ENCODE measurements around the gene FGF22. TPM values are rescaled to one million over a fixed set of nuclear protein-coding genes. Genes with fewer than 3 reads are reported as not detected.

FGF22 gene
- total RNA-seq, 1 donor from 2014 or later = 0.38 TPM

DNA sequence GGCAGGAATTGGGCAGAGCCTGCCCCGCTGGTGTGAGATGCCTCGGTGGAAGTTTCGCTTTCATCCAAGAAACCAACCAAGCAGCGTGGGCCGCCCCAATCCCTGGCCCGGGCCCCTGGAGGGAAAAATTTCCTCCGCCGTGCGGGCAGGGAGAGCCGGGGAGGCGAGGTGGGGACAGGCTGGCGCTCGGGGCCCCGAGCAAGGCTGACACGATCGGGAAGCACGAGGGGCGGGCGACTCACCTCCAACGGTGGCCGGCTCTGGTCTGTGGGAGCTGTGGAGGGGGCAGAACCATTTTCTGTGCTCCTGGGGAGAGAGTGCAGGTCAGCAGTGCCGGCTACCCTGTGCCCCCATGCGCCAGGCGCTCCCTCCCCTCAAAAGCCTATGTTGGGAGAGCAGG lies 12.3 kb downstream of the FGF22 start:
- H3K9me3 Mint-ChIP-seq = no peaks in the 10 kb centered on the region
- H3K27ac Mint-ChIP-seq = no peak overlapping the region
- TF ChIP-seq, protein P1, sequence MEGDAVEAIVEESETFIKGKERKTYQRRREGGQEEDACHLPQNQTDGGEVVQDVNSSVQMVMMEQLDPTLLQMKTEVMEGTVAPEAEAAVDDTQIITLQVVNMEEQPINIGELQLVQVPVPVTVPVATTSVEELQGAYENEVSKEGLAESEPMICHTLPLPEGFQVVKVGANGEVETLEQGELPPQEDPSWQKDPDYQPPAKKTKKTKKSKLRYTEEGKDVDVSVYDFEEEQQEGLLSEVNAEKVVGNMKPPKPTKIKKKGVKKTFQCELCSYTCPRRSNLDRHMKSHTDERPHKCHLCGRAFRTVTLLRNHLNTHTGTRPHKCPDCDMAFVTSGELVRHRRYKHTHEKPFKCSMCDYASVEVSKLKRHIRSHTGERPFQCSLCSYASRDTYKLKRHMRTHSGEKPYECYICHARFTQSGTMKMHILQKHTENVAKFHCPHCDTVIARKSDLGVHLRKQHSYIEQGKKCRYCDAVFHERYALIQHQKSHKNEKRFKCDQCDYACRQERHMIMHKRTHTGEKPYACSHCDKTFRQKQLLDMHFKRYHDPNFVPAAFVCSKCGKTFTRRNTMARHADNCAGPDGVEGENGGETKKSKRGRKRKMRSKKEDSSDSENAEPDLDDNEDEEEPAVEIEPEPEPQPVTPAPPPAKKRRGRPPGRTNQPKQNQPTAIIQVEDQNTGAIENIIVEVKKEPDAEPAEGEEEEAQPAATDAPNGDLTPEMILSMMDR (IDR thresholded peaks at IDR 0.05; ENCODE audit: unreplicated experiment) = no peak
- DNase-seq (ENCODE audit: low spot score in 2 of 2, unreplicated experiment in 2 of 2) = no peak
- H3K36me3 Mint-ChIP-seq = peaks cover 2% of the 10 kb centered on the region
- no peaks in the 10 kb centered on the region for H3K4me1 Mint-ChIP-seq
- no peak overlapping the region for H3K4me3 Mint-ChIP-seq
- no peaks in the 10 kb centered on the region for H3K27me3 Mint-ChIP-seq (ENCODE audit: low read depth)

DNA sequence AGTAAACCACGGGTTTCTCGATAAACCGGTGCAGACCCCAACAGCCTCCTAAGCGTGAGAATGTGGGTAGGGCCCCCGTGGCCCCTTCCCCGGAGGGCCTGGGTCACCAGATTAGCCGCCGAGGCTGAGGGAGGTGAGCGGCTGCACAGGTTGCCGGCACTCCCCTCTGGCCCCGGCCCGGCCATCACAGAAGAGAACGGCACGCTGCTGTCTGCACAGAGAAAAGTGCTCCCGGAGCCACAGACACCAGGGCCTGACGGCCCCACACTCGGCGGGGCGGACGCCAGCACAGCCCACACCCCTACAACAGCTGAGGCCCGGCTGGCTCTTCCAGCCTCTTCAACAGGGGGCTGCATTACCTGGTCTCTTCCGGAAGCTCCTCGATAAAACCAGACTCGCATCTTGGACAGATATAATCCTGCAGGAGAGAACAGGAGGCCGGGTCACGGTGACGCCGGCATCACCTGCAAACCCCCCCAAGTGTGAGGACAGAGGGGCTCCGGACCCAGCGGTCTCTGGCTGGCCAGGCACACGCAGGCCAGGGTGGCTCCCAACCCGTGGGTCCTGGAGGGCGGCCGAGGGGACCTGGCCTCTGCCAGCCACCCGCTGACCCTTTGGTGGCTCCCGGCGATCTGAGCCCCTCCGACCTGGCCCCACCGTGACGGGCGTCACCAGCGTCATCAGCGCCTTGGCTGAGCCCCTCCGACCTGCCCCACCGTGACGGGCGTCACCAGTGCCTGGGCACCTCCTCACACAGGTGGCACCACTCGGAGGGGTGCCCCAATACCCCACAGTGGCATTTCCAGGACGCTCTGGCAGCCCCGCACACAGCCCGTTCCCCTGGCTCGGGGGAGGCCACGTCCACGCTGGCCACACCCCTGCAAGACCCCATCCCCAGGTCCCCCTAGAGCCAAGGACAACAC lies 13.0 kb downstream of the FGF22 start:
- TF ChIP-seq, protein P1 (IDR thresholded peaks at IDR 0.05; ENCODE audit: unreplicated experiment) = no peak
- Mint-ChIP-seq H3K9me3 (no peaks in the 10 kb centered on the region), H3K4me3 (no peak overlapping the region), H3K27ac (no peak overlapping the region), H3K4me1 (no peaks in the 10 kb centered on the region), H3K36me3 (peaks cover 2% of the 10 kb centered on the region), H3K27me3 (ENCODE audit: low read depth) (no peaks in the 10 kb centered on the region)
- no peak for DNase-seq (ENCODE audit: low spot score in 2 of 2, unreplicated experiment in 2 of 2)

DNA sequence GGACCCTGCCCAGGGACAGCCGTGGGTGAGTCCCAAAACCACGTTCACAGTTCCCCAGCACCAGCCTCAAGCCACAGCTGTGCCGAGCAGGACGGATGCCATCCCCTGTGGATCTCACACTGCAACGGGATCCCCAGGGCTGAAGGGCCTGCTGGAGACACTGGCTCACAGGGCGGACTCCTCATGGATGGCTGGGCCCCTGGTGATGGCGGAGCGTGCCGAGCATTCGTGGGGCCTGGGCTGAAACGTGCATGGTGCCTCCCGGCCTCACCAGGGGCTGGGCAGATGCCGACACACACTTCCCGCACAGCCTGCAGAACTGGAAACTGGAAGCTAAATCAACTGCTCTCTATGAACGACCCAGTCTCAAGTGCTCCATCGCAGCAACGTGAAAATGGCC lies 13.7 kb downstream of the FGF22 start:
- DNase-seq (ENCODE audit: low spot score in 2 of 2, unreplicated experiment in 2 of 2) = no peak
- Mint-ChIP-seq H3K27ac (no peak overlapping the region), H3K9me3 (no peaks in the 10 kb centered on the region), H3K4me3 (no peak overlapping the region), H3K4me1 (no peaks in the 10 kb centered on the region), H3K36me3 (no peaks in the 10 kb centered on the region), H3K27me3 (ENCODE audit: low read depth) (no peaks in the 10 kb centered on the region)
- TF ChIP-seq, protein P1 (IDR thresholded peaks at IDR 0.05; ENCODE audit: unreplicated experiment) = no peak

DNA sequence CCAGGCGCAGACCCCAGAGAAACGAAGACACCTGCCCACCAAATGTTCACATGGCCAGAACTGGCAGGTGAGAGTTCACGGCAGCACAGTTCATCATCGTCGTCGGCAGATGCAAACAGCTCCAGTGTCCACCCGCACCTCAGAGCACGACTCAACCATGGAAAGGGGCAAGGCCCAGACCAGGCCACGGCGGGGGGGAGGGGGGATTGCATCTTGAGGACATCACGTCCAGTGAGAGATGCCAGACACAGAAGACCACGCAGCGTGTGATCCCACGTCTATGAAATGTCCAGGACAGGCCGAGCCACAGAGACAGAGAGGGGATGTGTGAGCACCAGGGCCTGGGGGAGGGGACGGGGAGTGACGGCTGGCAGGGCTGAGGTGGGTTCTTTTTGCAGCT lies 16.0 kb downstream of the FGF22 start:
- Mint-ChIP-seq H3K4me1 (peaks cover 6% of the 10 kb centered on the region), H3K27me3 (ENCODE audit: low read depth) (no peaks in the 10 kb centered on the region), H3K4me3 (no peak overlapping the region), H3K36me3 (no peaks in the 10 kb centered on the region), H3K27ac (no peak overlapping the region), H3K9me3 (no peaks in the 10 kb centered on the region)
- DNase-seq (ENCODE audit: low spot score in 2 of 2, unreplicated experiment in 2 of 2) = no peak
- TF ChIP-seq, protein P1 (IDR thresholded peaks at IDR 0.05; ENCODE audit: unreplicated experiment) = no peak

DNA sequence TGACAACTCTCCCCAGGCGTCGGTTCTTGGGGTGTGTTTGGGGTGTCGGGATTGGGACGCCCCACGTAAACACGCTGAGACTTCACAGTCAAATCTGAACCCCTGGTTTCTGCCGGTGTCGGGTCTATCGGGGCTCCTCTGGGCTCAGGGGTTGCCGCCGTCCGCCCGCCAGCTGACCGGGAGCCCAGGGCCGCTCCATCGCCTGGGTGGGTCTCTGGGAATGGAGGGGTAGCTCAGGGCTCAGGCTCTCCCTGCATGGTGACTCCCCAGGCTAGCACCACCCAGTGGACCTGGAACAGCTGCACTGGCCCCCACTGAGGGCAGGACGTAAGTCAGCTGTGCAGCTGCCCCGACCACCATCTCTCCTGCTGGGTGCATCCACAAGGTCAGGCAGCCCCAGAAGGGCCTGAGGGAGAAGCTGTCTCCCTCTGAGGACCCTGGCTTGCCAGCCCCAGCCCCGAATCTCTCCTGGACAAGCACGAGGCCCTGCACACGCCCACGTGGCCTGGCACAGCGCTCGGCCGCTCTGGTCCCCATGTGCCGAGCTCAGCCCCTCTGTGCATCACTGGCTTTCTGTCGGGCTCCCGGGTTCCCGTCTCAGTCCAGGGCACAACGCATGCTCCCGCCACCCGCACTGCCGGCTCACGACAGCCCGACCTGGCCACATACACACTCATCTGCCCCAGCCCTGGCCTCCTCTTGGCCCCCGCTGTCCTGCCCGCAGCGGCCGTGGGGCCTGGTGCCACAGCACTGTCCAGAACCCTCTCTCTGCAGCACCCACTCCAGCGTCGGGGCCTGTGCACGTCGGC lies 17.3 kb downstream of the FGF22 start:
- Mint-ChIP-seq H3K4me1 (peaks cover 18% of the 10 kb centered on the region), H3K9me3 (no peaks in the 10 kb centered on the region), H3K36me3 (no peaks in the 10 kb centered on the region), H3K27me3 (ENCODE audit: low read depth) (no peaks in the 10 kb centered on the region), H3K27ac (no peak overlapping the region), H3K4me3 (no peak overlapping the region)
- no peak for DNase-seq (ENCODE audit: low spot score in 2 of 2, unreplicated experiment in 2 of 2)
- TF ChIP-seq, protein P1 (IDR thresholded peaks at IDR 0.05; ENCODE audit: unreplicated experiment) = no peak

All from mesothelial cell of epicardium (in vitro differentiated cells).